ENCODE measurements around the gene SUSD3. TPM values are rescaled to one million over a fixed set of nuclear protein-coding genes. Genes with fewer than 3 reads are reported as not detected.

Gene SUSD3
- total RNA-seq, 1 donor from 2014 or later, result 0.60 TPM

GRCh38 chr9:93130861-93131481 lies 72.5 kb downstream of the SUSD3 start:
- peaks cover under 1% of the 10 kb centered on the region for H3K36me3 ChIP-seq
- intact Hi-C loops (cut with micrococcal nuclease), result no loop called here
- H3K4me1 ChIP-seq, result peaks cover 93% of the 10 kb centered on the region
- no peak for TF ChIP-seq CTCF (IDR thresholded peaks at IDR 0.05; ENCODE audit: borderline replicate concordance)
- peak overlapping the region; percentile 93 for H3K27ac ChIP-seq (replicated peaks)
- H3K9me3 ChIP-seq (replicated peaks), result no peaks in the 10 kb centered on the region
- H3K4me3 ChIP-seq, result peak overlapping the region; percentile 87
- no peaks in the 10 kb centered on the region for H3K27me3 ChIP-seq (ENCODE audit: low read depth)
- peak; percentile 58 for DNase-seq

- DNase-seq, result no peak
- no peak for TF ChIP-seq CTCF (IDR thresholded peaks at IDR 0.05; ENCODE audit: borderline replicate concordance)
- Histone ChIP-seq H3K4me1 (peaks cover 88% of the 10 kb centered on the region), H3K27ac (replicated peaks) (peak overlapping the region; percentile 93), H3K9me3 (replicated peaks) (no peaks in the 10 kb centered on the region), H3K36me3 (no peaks in the 10 kb centered on the region), H3K27me3 (ENCODE audit: low read depth) (no peaks in the 10 kb centered on the region), H3K4me3 (peak overlapping the region; percentile 87)
- intact Hi-C loops (cut with micrococcal nuclease), result no loop called here
Measured at GRCh38 chr9:93131599-93132286, 73.2 kb downstream of the SUSD3 start.

GRCh38 chr9:93132287-93132927 lies 73.9 kb downstream of the SUSD3 start:
- H3K9me3 ChIP-seq (replicated peaks), result no peaks in the 10 kb centered on the region
- TF ChIP-seq CTCF (IDR thresholded peaks at IDR 0.05; ENCODE audit: borderline replicate concordance), result no peak
- H3K4me1 ChIP-seq, result peaks cover 81% of the 10 kb centered on the region
- DNase-seq, result peak; percentile 63
- peak overlapping the region; percentile 93 for H3K27ac ChIP-seq (replicated peaks)
- no peaks in the 10 kb centered on the region for H3K36me3 ChIP-seq
- intact Hi-C loops (cut with micrococcal nuclease), result no loop called here
- peak overlapping the region; percentile 87 for H3K4me3 ChIP-seq
- H3K27me3 ChIP-seq (ENCODE audit: low read depth), result no peaks in the 10 kb centered on the region

GRCh38 chr9:93132946-93133680 lies 74.6 kb downstream of the SUSD3 start:
- peaks cover 74% of the 10 kb centered on the region for H3K4me1 ChIP-seq
- intact Hi-C loops (cut with micrococcal nuclease), result no loop called here
- H3K27me3 ChIP-seq (ENCODE audit: low read depth), result no peaks in the 10 kb centered on the region
- no peak for DNase-seq
- peak overlapping the region; percentile 93 for H3K27ac ChIP-seq (replicated peaks)
- no peak for TF ChIP-seq CTCF (IDR thresholded peaks at IDR 0.05; ENCODE audit: borderline replicate concordance)
- H3K9me3 ChIP-seq (replicated peaks), result no peaks in the 10 kb centered on the region
- H3K4me3 ChIP-seq, result peak overlapping the region; percentile 87
- H3K36me3 ChIP-seq, result no peaks in the 10 kb centered on the region

- no peak for TF ChIP-seq CTCF (IDR thresholded peaks at IDR 0.05; ENCODE audit: borderline replicate concordance)
- peak overlapping the region; percentile 93 for H3K27ac ChIP-seq (replicated peaks)
- no peaks in the 10 kb centered on the region for H3K27me3 ChIP-seq (ENCODE audit: low read depth)
- H3K9me3 ChIP-seq (replicated peaks), result peaks cover 4% of the 10 kb centered on the region
- H3K4me1 ChIP-seq, result peaks cover 69% of the 10 kb centered on the region
- H3K4me3 ChIP-seq, result peak overlapping the region; percentile 87
- H3K36me3 ChIP-seq, result no peaks in the 10 kb centered on the region
- intact Hi-C loops (cut with micrococcal nuclease), result no loop called here
- DNase-seq, result peak; percentile 75
Measured at GRCh38 chr9:93133681-93134014, 75.1 kb downstream of the SUSD3 start.

All from left ventricle myocardium inferior (tissue), 1 donor.